Body of pancreas (tissue), 4 donors: ENCODE measurements around the gene GALNT2. TPM values are rescaled to one million over a fixed set of nuclear protein-coding genes. Genes with fewer than 3 reads are reported as not detected.

Source experiments
- ATAC-seq: fragments of 150-250 bp; one replicate; pipeline ENCODE4 v1.9.1; 2016
- DNase-seq, 4 donors: peaks; one replicate each; pipeline ENCODE4 v3.0.0-alpha.2; 2019
- H3K27ac ChIP-seq, 4 donors: fragments of 200-600 bp; sonication (generic); 1 replicate in 3 of 4; 2 replicates in 1 of 4; pipeline versions ENCODE4 v1.5.1 to v1.6.1; 2016 to 2019; ENCODE audit warnings: mild to moderate bottlenecking in 1 of 4, mixed read lengths in 1 of 4, moderate library complexity in 1 of 4
- H3K27me3 ChIP-seq, 2 donors: fragments of 200-600 bp; sonication (generic); one replicate each; pipeline ENCODE4 v1.6.0; 2016; ENCODE audit warnings: mild to moderate bottlenecking in 1 of 2
- H3K36me3 ChIP-seq, 2 donors: fragments of 200-600 bp; sonication (generic); replicated peaks in 1 of 2; 2 replicates each; pipeline ENCODE4 v1.5.1; 2016; ENCODE audit warnings: low read depth in 2 of 2; ENCODE audit not compliant: insufficient read depth in 1 of 2
- H3K4me1 ChIP-seq: fragments of 200-600 bp; sonication (generic); one replicate; pipeline ENCODE4 v1.6.0; 2016
- H3K4me3 ChIP-seq, 2 donors: fragments of 200-600 bp; sonication (generic); 1 replicate in 1 of 2; 2 replicates in 1 of 2; pipeline ENCODE4 v1.5.1; 2016 to 2019
- H3K9me3 ChIP-seq, 3 donors: fragments of 200-600 bp; sonication (generic); 1 replicate in 2 of 3; 2 replicates in 1 of 3; pipeline ENCODE4 v1.5.1; 2016
- CTCF ChIP-seq, 7 experiments: fragments of 450-650 bp in 4 of 7; fragments of 200-600 bp in 3 of 7; sonication (generic) in 3 of 7; IDR thresholded peaks; one replicate each; pipeline ENCODE4 v1.5.1; 2016 to 2019; ENCODE audit warnings: antibody characterized with exemption in 7 of 7
- POLR2A ChIP-seq, 3 donors: fragments of 450-650 bp; IDR thresholded peaks; one replicate each; pipeline ENCODE4 v1.6.1; 2016; ENCODE audit warnings: antibody characterized with exemption in 3 of 3, mild to moderate bottlenecking in 2 of 3
- WGBS, 2 donors: methylation state at CpG; one replicate each; pipeline ENCODE4 v1.1.5; 2017; 5-methylcytosine and 5-hydroxymethylcytosine counted together
- intact Hi-C: fragments of 100-400 bp; cut with DNase I; formaldehyde crosslinking; loops from one replicate; pipeline ENCODE4 v1.15.1; 2023
- total RNA-seq, 2 donors: library from RNA; depleted of rRNA; stranded (reverse); fragments of >200 nt; gene quantifications; one replicate each; pipeline ENCODE4 v1.1.0, GENCODE V29; 2016

Gene GALNT2
- total RNA-seq, 2 donors from 2014 or later = 45.9 to 68.6 TPM

- no peaks in the 10 kb centered on the region for H3K27me3 ChIP-seq
- no peak for TF ChIP-seq CTCF (IDR thresholded peaks at IDR 0.05)
- no peak for TF ChIP-seq POLR2A (IDR thresholded peaks at IDR 0.05)
- H3K36me3 ChIP-seq = no peaks in the 10 kb centered on the region
- no peak overlapping the region for H3K27ac ChIP-seq
- no peak overlapping the region for H3K4me3 ChIP-seq
- intact Hi-C loops = no loop called here
- ATAC-seq = no peak
- 54 to 69% methylated on average over 7 of the region's 7 CpGs for WGBS, 2 donors
- peaks cover 97% of the 10 kb centered on the region for H3K4me1 ChIP-seq
- no peaks in the 10 kb centered on the region for H3K9me3 ChIP-seq
- DNase-seq = no peak
These were observed 9.1 kb downstream of the GALNT2 start for GRCh38 chr1:230076121-230076520.

GRCh38 chr1:230077011-230077410 lies 10.0 kb downstream of the GALNT2 start:
- Histone ChIP-seq H3K36me3 (no peaks in the 10 kb centered on the region), H3K4me1 (peaks cover 97% of the 10 kb centered on the region), H3K27me3 (no peaks in the 10 kb centered on the region), H3K4me3 (no peak overlapping the region), H3K27ac (no peak overlapping the region), H3K9me3 (no peaks in the 10 kb centered on the region)
- DNase-seq = no peak
- ATAC-seq = no peak
- intact Hi-C loops = no loop called here
- 61 to 73% methylated on average over 3 of the region's 3 CpGs for WGBS, 2 donors
- TF ChIP-seq POLR2A (IDR thresholded peaks at IDR 0.05) = no peak
- TF ChIP-seq CTCF (IDR thresholded peaks at IDR 0.05) = no peak

GRCh38 chr1:230077436-230078213 lies 10.6 kb downstream of the GALNT2 start:
- H3K4me1 ChIP-seq = peaks cover 97% of the 10 kb centered on the region

GRCh38 chr1:230079199-230080024 lies 12.4 kb downstream of the GALNT2 start:
- ATAC-seq (peak; percentile 64), DNase-seq (peak in 3 of 4 donors; percentile 49 to 54 (median 50))
- H3K4me3 ChIP-seq = no peak overlapping the region
- 47 to 48% methylated on average over 10 of the region's 10 CpGs for WGBS, 2 donors
- no peak for TF ChIP-seq POLR2A (IDR thresholded peaks at IDR 0.05)
- TF ChIP-seq CTCF (IDR thresholded peaks at IDR 0.05) = no peak
- no peaks in the 10 kb centered on the region for H3K27me3 ChIP-seq
- H3K27ac ChIP-seq = peak overlapping the region; percentile 27 to 68 (median 47)
- intact Hi-C loops = no loop called here
- H3K9me3 ChIP-seq = no peaks in the 10 kb centered on the region
- peaks cover 92% of the 10 kb centered on the region for H3K4me1 ChIP-seq
- no peaks in the 10 kb centered on the region for H3K36me3 ChIP-seq

More at GRCh38 chr1:230077436-230078213, 10.6 kb downstream of the GALNT2 start:
- no peak for TF ChIP-seq POLR2A (IDR thresholded peaks at IDR 0.05)
- TF ChIP-seq CTCF (IDR thresholded peaks at IDR 0.05) = no peak
- no peak for DNase-seq
- ATAC-seq = no peak
- H3K36me3 ChIP-seq = no peaks in the 10 kb centered on the region
- 58% methylated on average over 12 of the region's 12 CpGs for WGBS, 2 donors
- no peaks in the 10 kb centered on the region for H3K27me3 ChIP-seq
- H3K4me3 ChIP-seq = no peak overlapping the region
- H3K27ac ChIP-seq = no peak overlapping the region
- no peaks in the 10 kb centered on the region for H3K9me3 ChIP-seq
- intact Hi-C loops = no loop called here
